Activated naive CD8-positive, alpha-beta T cell treated with anti-CD3 and anti-CD28 coated beads, Interleukin-2, amount 50 U/mL, for 24 hours (primary cell): ENCODE measurements around the gene GNL1.
A peak's percentile ranks its signal among the peaks of the same experiment; 100 is the strongest.
"Not testable (repeated sequence)": the region's sequence is repeated elsewhere in the genome, so short reads cannot be mapped to it uniquely, and the experiment has no call there.

Experiments
- ATAC-seq: fragments of 150-1000 bp; cut with Tn5 transposase; one replicate; pipeline ENCODE4 v1.10.0; 2021
- DNase-seq: peaks from one replicate; pipeline ENCODE4 v3.0.0; 2021
- H3K27ac Mint-ChIP-seq: one replicate; pipeline ENCODE4 v1.8.0; 2021; ENCODE audit warnings: mild to moderate bottlenecking, mixed read lengths
- H3K27me3 Mint-ChIP-seq: one replicate; pipeline ENCODE4 v1.8.0; 2021; ENCODE audit warnings: mixed read lengths
- H3K36me3 Mint-ChIP-seq: one replicate; pipeline ENCODE4 v1.8.0; 2021; ENCODE audit warnings: low read depth, mixed read lengths
- H3K4me1 Mint-ChIP-seq: one replicate; pipeline ENCODE4 v1.8.0; 2021; ENCODE audit warnings: mixed read lengths
- H3K4me3 Mint-ChIP-seq: one replicate; pipeline ENCODE4 v1.8.0; 2021; ENCODE audit warnings: mild to moderate bottlenecking, moderate library complexity, mixed read lengths
- H3K9me3 Mint-ChIP-seq: one replicate; pipeline ENCODE4 v1.8.0; 2021; ENCODE audit warnings: mixed read lengths

GNL1 gene

GRCh38 chr6:30526444-30526843 lies 29.8 kb downstream of the GNL1 start:
- not testable (repeated sequence) for H3K4me3 Mint-ChIP-seq, H3K27me3 Mint-ChIP-seq, ATAC-seq, DNase-seq
- H3K36me3 Mint-ChIP-seq, result peaks cover 42% of the 10 kb centered on the region
- H3K4me1 Mint-ChIP-seq, result peaks cover 89% of the 10 kb centered on the region
- H3K9me3 Mint-ChIP-seq, result peaks cover 26% of the 10 kb centered on the region
- peak overlapping the region; percentile 82 for H3K27ac Mint-ChIP-seq

- not testable (repeated sequence) for DNase-seq, H3K27me3 Mint-ChIP-seq, H3K4me3 Mint-ChIP-seq, ATAC-seq
- Mint-ChIP-seq H3K4me1 (peaks cover 79% of the 10 kb centered on the region), H3K9me3 (peaks cover 33% of the 10 kb centered on the region), H3K27ac (peak overlapping the region; percentile 71), H3K36me3 (peaks cover 57% of the 10 kb centered on the region)
Observed at GRCh38 chr6:30521952-30522351, 34.3 kb downstream of the GNL1 start.

GRCh38 chr6:30521082-30521481 lies 35.2 kb downstream of the GNL1 start:
- peaks cover 77% of the 10 kb centered on the region for H3K4me1 Mint-ChIP-seq
- peak overlapping the region; percentile 71 for H3K27ac Mint-ChIP-seq
- not testable (repeated sequence) for H3K4me3 Mint-ChIP-seq, DNase-seq, H3K27me3 Mint-ChIP-seq, ATAC-seq
- H3K9me3 Mint-ChIP-seq, result peaks cover 33% of the 10 kb centered on the region
- H3K36me3 Mint-ChIP-seq, result peaks cover 51% of the 10 kb centered on the region

- peaks cover 47% of the 10 kb centered on the region for H3K36me3 Mint-ChIP-seq
Observed at GRCh38 chr6:30520522-30520921, 35.8 kb downstream of the GNL1 start.

GRCh38 chr6:30518505-30519145 lies 37.7 kb downstream of the GNL1 start:
- peak; percentile 61 for DNase-seq
- H3K4me3 Mint-ChIP-seq, result peak overlapping the region; percentile 42
- H3K27ac Mint-ChIP-seq, result peak overlapping the region; percentile 77
- peaks cover 35% of the 10 kb centered on the region for H3K36me3 Mint-ChIP-seq
- peaks cover 69% of the 10 kb centered on the region for H3K4me1 Mint-ChIP-seq
- H3K27me3 Mint-ChIP-seq, ATAC-seq: not testable (repeated sequence)
- peaks cover 24% of the 10 kb centered on the region for H3K9me3 Mint-ChIP-seq

More at GRCh38 chr6:30520522-30520921, 35.8 kb downstream of the GNL1 start:
- Mint-ChIP-seq H3K4me1 (peaks cover 76% of the 10 kb centered on the region), H3K27me3 (no peaks in the 10 kb centered on the region), H3K4me3 (no peak overlapping the region), H3K27ac (no peak overlapping the region), H3K9me3 (peaks cover 33% of the 10 kb centered on the region)
- DNase-seq (no peak), ATAC-seq (no peak)

GRCh38 chr6:30517767-30518504 lies 38.4 kb downstream of the GNL1 start:
- peak overlapping the region; percentile 42 for H3K4me3 Mint-ChIP-seq
- not testable (repeated sequence) for H3K27me3 Mint-ChIP-seq, DNase-seq, ATAC-seq
- peaks cover 30% of the 10 kb centered on the region for H3K36me3 Mint-ChIP-seq
- peaks cover 17% of the 10 kb centered on the region for H3K9me3 Mint-ChIP-seq
- H3K27ac Mint-ChIP-seq, result peak overlapping the region; percentile 77
- H3K4me1 Mint-ChIP-seq, result peaks cover 69% of the 10 kb centered on the region

- Mint-ChIP-seq H3K4me3 (peak overlapping the region; percentile 82), H3K4me1 (peaks cover 68% of the 10 kb centered on the region), H3K27ac (peak overlapping the region; percentile 96), H3K36me3 (peaks cover 22% of the 10 kb centered on the region)
- H3K9me3 Mint-ChIP-seq, DNase-seq, H3K27me3 Mint-ChIP-seq, ATAC-seq: not testable (repeated sequence)
Observed at GRCh38 chr6:30516754-30517076, 39.6 kb downstream of the GNL1 start.

GRCh38 chr6:30515944-30516753 lies 40.1 kb downstream of the GNL1 start:
- H3K4me1 Mint-ChIP-seq, result peaks cover 69% of the 10 kb centered on the region
- H3K9me3 Mint-ChIP-seq, result peaks cover 7% of the 10 kb centered on the region
- H3K36me3 Mint-ChIP-seq, result peaks cover 22% of the 10 kb centered on the region
- H3K27ac Mint-ChIP-seq, result peak overlapping the region; percentile 96
- ATAC-seq, result peak; percentile 92
- H3K4me3 Mint-ChIP-seq, result peak overlapping the region; percentile 82
- H3K27me3 Mint-ChIP-seq, result no peaks in the 10 kb centered on the region
- DNase-seq, result peak; percentile 87

- no peak for DNase-seq
- Mint-ChIP-seq H3K4me1 (peaks cover 71% of the 10 kb centered on the region), H3K36me3 (peaks cover 16% of the 10 kb centered on the region)
Observed at GRCh38 chr6:30515106-30515505, 41.2 kb downstream of the GNL1 start.

GRCh38 chr6:30513451-30513850 lies 42.8 kb downstream of the GNL1 start:
- H3K4me1 Mint-ChIP-seq, result peaks cover 78% of the 10 kb centered on the region
- H3K36me3 Mint-ChIP-seq, result peaks cover 7% of the 10 kb centered on the region
- H3K27me3 Mint-ChIP-seq, result no peaks in the 10 kb centered on the region
- no peak for DNase-seq
- ATAC-seq, result no peak
- no peak overlapping the region for H3K27ac Mint-ChIP-seq
- H3K9me3 Mint-ChIP-seq, result peaks cover 3% of the 10 kb centered on the region
- no peak overlapping the region for H3K4me3 Mint-ChIP-seq

More at GRCh38 chr6:30515106-30515505, 41.2 kb downstream of the GNL1 start:
- H3K27me3 Mint-ChIP-seq, result no peaks in the 10 kb centered on the region
- H3K4me3 Mint-ChIP-seq, result peak overlapping the region; percentile 82
- peaks cover 7% of the 10 kb centered on the region for H3K9me3 Mint-ChIP-seq
- ATAC-seq, result no peak
- H3K27ac Mint-ChIP-seq, result peak overlapping the region; percentile 96

- H3K9me3 Mint-ChIP-seq, result no peaks in the 10 kb centered on the region
- peaks cover 3% of the 10 kb centered on the region for H3K36me3 Mint-ChIP-seq
- H3K4me3 Mint-ChIP-seq, result peak overlapping the region; percentile 5
- H3K27me3 Mint-ChIP-seq, result no peaks in the 10 kb centered on the region
- H3K4me1 Mint-ChIP-seq, result peaks cover 77% of the 10 kb centered on the region
- DNase-seq (no peak), ATAC-seq (peak; percentile 13)
- H3K27ac Mint-ChIP-seq, result peak overlapping the region; percentile 41
Observed at GRCh38 chr6:30511169-30511546, 45.1 kb downstream of the GNL1 start.

GRCh38 chr6:30510419-30511168 lies 45.7 kb downstream of the GNL1 start:
- H3K9me3 Mint-ChIP-seq, result no peaks in the 10 kb centered on the region
- peaks cover 78% of the 10 kb centered on the region for H3K4me1 Mint-ChIP-seq
- H3K27me3 Mint-ChIP-seq, result no peaks in the 10 kb centered on the region
- H3K36me3 Mint-ChIP-seq, result peaks cover 3% of the 10 kb centered on the region
- peak overlapping the region; percentile 5 for H3K4me3 Mint-ChIP-seq
- ATAC-seq, result no peak
- DNase-seq, result no peak
- H3K27ac Mint-ChIP-seq, result peak overlapping the region; percentile 88

GRCh38 chr6:30508890-30509736 lies 47.2 kb downstream of the GNL1 start:
- Mint-ChIP-seq H3K27me3 (no peaks in the 10 kb centered on the region), H3K4me1 (peaks cover 70% of the 10 kb centered on the region), H3K4me3 (peak overlapping the region; percentile 51), H3K36me3 (peaks cover 3% of the 10 kb centered on the region), H3K9me3 (no peaks in the 10 kb centered on the region), H3K27ac (peak overlapping the region; percentile 88)
- peak; percentile 55 for ATAC-seq
- no peak for DNase-seq
